SK-N-SH (cell line): Measurements from ENCODE around the gene CCDC116.

Experiments
- CHD2 ChIP-seq: fragments of 150-350 bp; IDR thresholded peaks from 2 replicates; pipeline ENCODE4 v1.6.1; 2018; ENCODE audit warnings: low read length; ENCODE audit not compliant: partially characterized antibody
- EP300 ChIP-seq, 2 experiments: IDR thresholded peaks; 2 replicates each; pipeline versions ENCODE4 v1.4.0 to v1.6.1; 2012; ENCODE audit warnings: borderline replicate concordance in 1 of 2, low read depth in 1 of 2, low read length in 1 of 2
- JUND ChIP-seq: IDR thresholded peaks from 2 replicates; pipeline ENCODE4 v1.4.0; 2012
- NRF1 ChIP-seq: IDR thresholded peaks from 2 replicates; pipeline ENCODE4 v1.6.1; 2012; ENCODE audit warnings: low read depth, mild to moderate bottlenecking, low read length
- RAD21 ChIP-seq: IDR thresholded peaks from 2 replicates; pipeline ENCODE4 v1.6.1; 2012; ENCODE audit warnings: mild to moderate bottlenecking, low read length
- SIN3A ChIP-seq: IDR thresholded peaks from 2 replicates; pipeline ENCODE4 v1.6.1; 2012; ENCODE audit warnings: low read depth, mild to moderate bottlenecking, low read length, moderate library complexity, borderline replicate concordance
- TF ChIP-seq, protein P1 (sequence below): fragments of 200-600 bp; sonication (generic); IDR thresholded peaks from 2 replicates; pipeline ENCODE4 v1.6.1; 2017; ENCODE audit warnings: antibody characterized with exemption, mild to moderate bottlenecking, moderate library complexity
- TF ChIP-seq, protein P2 (sequence below): IDR thresholded peaks from 2 replicates; pipeline ENCODE4; 2012

DNA sequence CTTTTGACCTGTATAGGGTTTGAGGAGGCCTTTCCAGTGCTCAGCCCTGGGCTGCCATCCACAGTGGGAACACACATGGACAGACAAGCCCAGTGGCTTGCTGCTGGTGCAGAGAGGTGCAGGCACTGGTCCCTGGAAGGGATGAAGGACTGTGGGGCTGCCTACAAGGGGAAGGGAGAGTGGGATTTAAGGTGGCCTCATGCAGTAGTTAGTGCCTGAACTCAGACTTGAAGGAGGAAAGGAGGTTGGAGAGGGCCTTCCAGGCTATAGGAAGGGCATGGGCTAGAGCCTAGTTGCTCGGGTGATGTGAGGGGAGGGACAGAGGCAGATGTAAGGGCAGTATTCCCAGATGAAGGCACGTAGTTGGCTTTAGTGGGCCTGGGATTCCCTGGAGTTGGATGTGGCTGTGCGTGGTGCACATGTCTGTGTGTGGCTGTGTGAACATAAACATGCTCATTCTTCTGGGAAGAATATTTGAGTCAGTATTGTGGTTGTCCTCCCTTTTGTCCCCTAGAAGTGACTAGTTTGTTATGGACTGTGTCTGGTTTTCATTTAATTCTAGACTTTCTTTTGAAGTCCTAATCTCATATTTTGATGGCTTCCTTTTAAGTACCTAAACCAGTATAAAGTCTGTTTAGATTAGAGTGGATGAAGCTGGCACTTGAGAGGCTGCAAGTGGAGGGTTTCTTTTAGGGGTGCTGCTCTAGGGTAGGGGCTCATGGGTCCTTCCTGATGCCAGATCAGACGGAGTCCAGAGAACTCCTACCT is 21.2 kb upstream of the CCDC116 start:
- no peak for TF ChIP-seq NRF1
- TF ChIP-seq, protein P1, sequence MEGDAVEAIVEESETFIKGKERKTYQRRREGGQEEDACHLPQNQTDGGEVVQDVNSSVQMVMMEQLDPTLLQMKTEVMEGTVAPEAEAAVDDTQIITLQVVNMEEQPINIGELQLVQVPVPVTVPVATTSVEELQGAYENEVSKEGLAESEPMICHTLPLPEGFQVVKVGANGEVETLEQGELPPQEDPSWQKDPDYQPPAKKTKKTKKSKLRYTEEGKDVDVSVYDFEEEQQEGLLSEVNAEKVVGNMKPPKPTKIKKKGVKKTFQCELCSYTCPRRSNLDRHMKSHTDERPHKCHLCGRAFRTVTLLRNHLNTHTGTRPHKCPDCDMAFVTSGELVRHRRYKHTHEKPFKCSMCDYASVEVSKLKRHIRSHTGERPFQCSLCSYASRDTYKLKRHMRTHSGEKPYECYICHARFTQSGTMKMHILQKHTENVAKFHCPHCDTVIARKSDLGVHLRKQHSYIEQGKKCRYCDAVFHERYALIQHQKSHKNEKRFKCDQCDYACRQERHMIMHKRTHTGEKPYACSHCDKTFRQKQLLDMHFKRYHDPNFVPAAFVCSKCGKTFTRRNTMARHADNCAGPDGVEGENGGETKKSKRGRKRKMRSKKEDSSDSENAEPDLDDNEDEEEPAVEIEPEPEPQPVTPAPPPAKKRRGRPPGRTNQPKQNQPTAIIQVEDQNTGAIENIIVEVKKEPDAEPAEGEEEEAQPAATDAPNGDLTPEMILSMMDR = no peak
- TF ChIP-seq EP300 (IDR thresholded peaks at IDR 0.05; ENCODE audit: borderline replicate concordance in 1 of 2, low read depth in 1 of 2, low read length in 1 of 2) = no peak
- TF ChIP-seq CHD2 = no peak
- no peak for TF ChIP-seq RAD21
- no peak for TF ChIP-seq SIN3A
- no peak for TF ChIP-seq JUND
- TF ChIP-seq, protein P2, sequence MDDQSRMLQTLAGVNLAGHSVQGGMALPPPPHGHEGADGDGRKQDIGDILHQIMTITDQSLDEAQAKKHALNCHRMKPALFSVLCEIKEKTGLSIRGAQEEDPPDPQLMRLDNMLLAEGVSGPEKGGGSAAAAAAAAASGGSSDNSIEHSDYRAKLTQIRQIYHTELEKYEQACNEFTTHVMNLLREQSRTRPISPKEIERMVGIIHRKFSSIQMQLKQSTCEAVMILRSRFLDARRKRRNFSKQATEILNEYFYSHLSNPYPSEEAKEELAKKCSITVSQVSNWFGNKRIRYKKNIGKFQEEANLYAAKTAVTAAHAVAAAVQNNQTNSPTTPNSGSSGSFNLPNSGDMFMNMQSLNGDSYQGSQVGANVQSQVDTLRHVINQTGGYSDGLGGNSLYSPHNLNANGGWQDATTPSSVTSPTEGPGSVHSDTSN = no peak
